WTC11 (cell line): ENCODE results near the gene FGF1. TPM values are rescaled to one million over a fixed set of nuclear protein-coding genes. Genes with fewer than 3 reads are reported as not detected.

Source experiments
- ATAC-seq: fragments of 200-7000 bp; cut with Tn5 transposase; 2 replicates; pipeline ENCODE4 v1.10.0; 2021; ENCODE audit warnings: mild to moderate bottlenecking, moderate library complexity
- CTCF ChIA-PET: fragments of 300-600 bp; sonication (Branson Sonifier 250); formaldehyde crosslinking; loops from one replicate; lab custom pipeline; 2021; ENCODE audit warnings: antibody characterized with exemption; lab: Charles Lee
- POLR2A ChIA-PET: fragments of 350-600 bp; sonication (Branson Sonifier 250); formaldehyde crosslinking; loops from one replicate; lab custom pipeline; 2021; ENCODE audit warnings: antibody characterized with exemption; lab: Charles Lee
- DNase-seq: peaks from one replicate; pipeline ENCODE4 v3.0.0; 2021; ENCODE audit warnings: low spot score
- H3K27ac Mint-ChIP-seq: 2 replicates; pipeline ENCODE4 v1.8.0; 2021; ENCODE audit warnings: mixed read lengths
- H3K27me3 Mint-ChIP-seq: 2 replicates; pipeline ENCODE4 v1.8.0; 2021; ENCODE audit warnings: low read depth, mild to moderate bottlenecking, moderate library complexity, mixed read lengths
- H3K36me3 Mint-ChIP-seq: 2 replicates; pipeline ENCODE4 v1.8.0; 2021; ENCODE audit warnings: mixed read lengths
- H3K4me1 Mint-ChIP-seq: 2 replicates; pipeline ENCODE4 v1.8.0; 2022; ENCODE audit warnings: mixed read lengths
- H3K4me3 Mint-ChIP-seq: 2 replicates; pipeline ENCODE4 v1.8.0; 2021; ENCODE audit warnings: mild to moderate bottlenecking, moderate library complexity, mixed read lengths
- H3K9me3 Mint-ChIP-seq: 2 replicates; pipeline ENCODE4 v1.8.0; 2021; ENCODE audit warnings: mixed read lengths
- ELF4 ChIP-seq: sonication (generic); formaldehyde crosslinking; IDR thresholded peaks from 2 replicates; pipeline ENCODE4 v1.8.1; 2022; ENCODE audit warnings: low read depth, mild to moderate bottlenecking, moderate library complexity, missing genetic modification reagents
- GRHL2 ChIP-seq: fragments of 250-450 bp; sonication (Bioruptor Pico); IDR thresholded peaks from 2 replicates; pipeline ENCODE4 v1.8.0; 2022; ENCODE audit warnings: mild to moderate bottlenecking, moderate library complexity; ENCODE audit not compliant: insufficient replicate concordance, severe bottlenecking
- IRF2 ChIP-seq: sonication (generic); formaldehyde crosslinking; IDR thresholded peaks from 2 replicates; pipeline ENCODE4 v1.8.0; 2022; ENCODE audit warnings: low read depth, missing genetic modification reagents, borderline replicate concordance
- MYBL2 ChIP-seq: sonication (generic); formaldehyde crosslinking; IDR thresholded peaks from 2 replicates; pipeline ENCODE4 v1.8.1; 2023; ENCODE audit warnings: mild to moderate bottlenecking, moderate library complexity, missing genetic modification reagents
- NFYB ChIP-seq: sonication (generic); formaldehyde crosslinking; conservative IDR thresholded peaks from 2 replicates; pipeline ENCODE4 v1.8.0; 2022; ENCODE audit warnings: low read depth, missing genetic modification reagents
- SP1 ChIP-seq: sonication (generic); formaldehyde crosslinking; conservative IDR thresholded peaks from 2 replicates; pipeline ENCODE4 v1.8.1; 2022; ENCODE audit warnings: missing genetic modification reagents
- ZNF138 ChIP-seq: sonication (generic); formaldehyde crosslinking; conservative IDR thresholded peaks from 2 replicates; pipeline ENCODE4 v1.8.1; 2022; ENCODE audit warnings: mild to moderate bottlenecking, moderate library complexity, missing genetic modification reagents
- ZNF396 ChIP-seq: fragments of 250-450 bp; sonication (Bioruptor Pico); IDR thresholded peaks from 2 replicates; pipeline ENCODE4 v1.8.0; 2021; ENCODE audit warnings: mild to moderate bottlenecking, moderate library complexity, borderline replicate concordance
- ZNF416 ChIP-seq: fragments of 250-450 bp; sonication (Bioruptor Pico); IDR thresholded peaks from 2 replicates; pipeline ENCODE4 v1.9.0; 2021; ENCODE audit warnings: mild to moderate bottlenecking, inconsistent platforms
- total RNA-seq: library from RNA; stranded (reverse); gene quantifications from 3 replicates; pipeline ENCODE4 v1.2.3, GENCODE V29; 2021
- TF ChIP-seq, protein P1 (sequence below): sonication (generic); formaldehyde crosslinking; IDR thresholded peaks from 2 replicates; pipeline ENCODE4 v1.8.0; 2022; ENCODE audit warnings: mild to moderate bottlenecking, missing genetic modification reagents
- TF ChIP-seq, protein P2 (sequence below): fragments of 250-450 bp; sonication (Bioruptor Pico); IDR thresholded peaks from 2 replicates; pipeline ENCODE4 v1.8.0; 2021; ENCODE audit warnings: mild to moderate bottlenecking
- TF ChIP-seq, protein P3 (sequence below): sonication (generic); formaldehyde crosslinking; IDR thresholded peaks from 2 replicates; pipeline ENCODE4 v1.8.1; 2023; ENCODE audit warnings: mild to moderate bottlenecking, missing genetic modification reagents, moderate library complexity
- TF ChIP-seq, protein P4 (sequence below): fragments of 250-450 bp; sonication (Bioruptor Pico); conservative IDR thresholded peaks from 2 replicates; pipeline ENCODE4 v1.9.0; 2021; ENCODE audit warnings: mild to moderate bottlenecking
- TF ChIP-seq, protein P5 (sequence below): sonication (generic); formaldehyde crosslinking; IDR thresholded peaks from 2 replicates; pipeline ENCODE4 v1.8.0; 2023; ENCODE audit warnings: mild to moderate bottlenecking, missing genetic modification reagents
- TF ChIP-seq, protein P6 (sequence below): sonication (generic); formaldehyde crosslinking; IDR thresholded peaks from 2 replicates; pipeline ENCODE4 v1.8.1; 2022; ENCODE audit warnings: low read depth, missing genetic modification reagents, borderline replicate concordance
- TF ChIP-seq, protein P7 (sequence below): sonication (generic); formaldehyde crosslinking; IDR thresholded peaks from 2 replicates; pipeline ENCODE4 v1.8.1; 2022; ENCODE audit warnings: mild to moderate bottlenecking, missing genetic modification reagents, moderate library complexity, borderline replicate concordance
- TF ChIP-seq, protein P8 (sequence below): sonication (generic); formaldehyde crosslinking; IDR thresholded peaks from 2 replicates; pipeline ENCODE4 v1.8.1; 2022; ENCODE audit warnings: missing genetic modification reagents, borderline replicate concordance

FGF1 gene
- total RNA-seq, 1 experiment from 2014 or later, result 0.55 TPM

DNA sequence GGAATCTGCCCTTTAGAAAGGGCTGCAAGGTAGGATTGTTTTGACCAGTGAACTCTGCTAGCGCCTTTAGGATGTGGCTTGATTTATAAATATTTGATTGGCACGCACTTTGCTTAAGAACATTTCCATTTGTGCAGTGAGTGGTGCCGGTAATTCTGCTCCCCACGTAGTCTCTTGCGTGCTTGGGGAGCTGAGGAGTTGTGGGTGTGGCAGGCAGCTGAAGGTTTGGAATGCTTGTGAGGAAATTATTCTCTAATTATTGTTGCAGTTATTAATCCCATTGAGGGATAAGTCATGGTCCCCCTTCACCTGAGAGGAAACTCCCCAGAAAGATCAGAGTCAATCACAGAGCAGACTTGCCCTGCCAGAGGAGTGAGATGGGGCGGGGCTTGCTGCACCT, 76.7 kb downstream of the FGF1 start:
- Mint-ChIP-seq H3K27me3 (no peaks in the 10 kb centered on the region), H3K4me1 (peaks cover 16% of the 10 kb centered on the region), H3K27ac (no peak overlapping the region), H3K36me3 (no peaks in the 10 kb centered on the region), H3K9me3 (no peaks in the 10 kb centered on the region), H3K4me3 (no peak overlapping the region)
- CTCF ChIA-PET, result interaction anchor here (1.0 to 4.4 kb wide), 3 partner anchors 10 to 90 kb away, joined by 3 to 42 read pairs (median 41); no protein-coding TSS in a partner anchor
- POLR2A ChIA-PET, result no interaction called here
- ATAC-seq (no peak), DNase-seq (no peak)
- TF ChIP-seq SP1 (CRISPR knock-in tag) (no peak), IRF2 (CRISPR knock-in tag) (no peak)

DNA sequence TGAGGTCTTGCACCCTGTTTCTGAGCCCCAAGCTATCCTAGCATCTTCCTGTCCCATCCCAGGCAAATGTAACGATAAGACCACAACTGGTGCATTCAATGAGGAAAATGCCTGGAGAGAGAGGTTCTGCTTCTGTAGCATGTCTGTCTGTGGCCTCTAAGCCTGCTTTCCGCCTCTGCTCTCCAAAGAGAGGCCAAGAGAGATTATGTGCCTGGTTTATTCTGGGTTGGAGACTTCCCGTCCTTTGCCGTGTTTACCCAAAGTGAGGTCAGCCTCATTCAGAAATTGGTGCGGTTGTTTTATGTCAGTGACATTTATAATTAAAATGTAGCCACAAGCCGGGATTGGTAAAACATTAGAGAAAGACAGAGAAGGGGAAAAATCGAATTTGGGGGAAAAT, 77.8 kb downstream of the FGF1 start:
- TF ChIP-seq, protein P1, sequence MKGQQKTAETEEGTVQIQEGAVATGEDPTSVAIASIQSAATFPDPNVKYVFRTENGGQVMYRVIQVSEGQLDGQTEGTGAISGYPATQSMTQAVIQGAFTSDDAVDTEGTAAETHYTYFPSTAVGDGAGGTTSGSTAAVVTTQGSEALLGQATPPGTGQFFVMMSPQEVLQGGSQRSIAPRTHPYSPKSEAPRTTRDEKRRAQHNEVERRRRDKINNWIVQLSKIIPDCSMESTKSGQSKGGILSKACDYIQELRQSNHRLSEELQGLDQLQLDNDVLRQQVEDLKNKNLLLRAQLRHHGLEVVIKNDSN (CRISPR knock-in tag), result no peak
- TF ChIP-seq MYBL2 (CRISPR knock-in tag) (no peak), ELF4 (no peak), IRF2 (CRISPR knock-in tag) (no peak)
- TF ChIP-seq, protein P2, sequence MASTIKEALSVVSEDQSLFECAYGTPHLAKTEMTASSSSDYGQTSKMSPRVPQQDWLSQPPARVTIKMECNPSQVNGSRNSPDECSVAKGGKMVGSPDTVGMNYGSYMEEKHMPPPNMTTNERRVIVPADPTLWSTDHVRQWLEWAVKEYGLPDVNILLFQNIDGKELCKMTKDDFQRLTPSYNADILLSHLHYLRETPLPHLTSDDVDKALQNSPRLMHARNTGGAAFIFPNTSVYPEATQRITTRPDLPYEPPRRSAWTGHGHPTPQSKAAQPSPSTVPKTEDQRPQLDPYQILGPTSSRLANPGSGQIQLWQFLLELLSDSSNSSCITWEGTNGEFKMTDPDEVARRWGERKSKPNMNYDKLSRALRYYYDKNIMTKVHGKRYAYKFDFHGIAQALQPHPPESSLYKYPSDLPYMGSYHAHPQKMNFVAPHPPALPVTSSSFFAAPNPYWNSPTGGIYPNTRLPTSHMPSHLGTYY (CRISPR knock-in tag), result no peak
- ATAC-seq (no peak), DNase-seq (no peak)
- Mint-ChIP-seq H3K27ac (no peak overlapping the region), H3K9me3 (no peaks in the 10 kb centered on the region), H3K27me3 (no peaks in the 10 kb centered on the region), H3K4me3 (no peak overlapping the region), H3K4me1 (peaks cover 16% of the 10 kb centered on the region), H3K36me3 (no peaks in the 10 kb centered on the region)
- ChIA-PET CTCF (interaction anchor here (1.2 kb wide), 1 partner anchor 105 kb away, joined by 7 read pairs; no protein-coding TSS in a partner anchor), POLR2A (no interaction called here)

DNA sequence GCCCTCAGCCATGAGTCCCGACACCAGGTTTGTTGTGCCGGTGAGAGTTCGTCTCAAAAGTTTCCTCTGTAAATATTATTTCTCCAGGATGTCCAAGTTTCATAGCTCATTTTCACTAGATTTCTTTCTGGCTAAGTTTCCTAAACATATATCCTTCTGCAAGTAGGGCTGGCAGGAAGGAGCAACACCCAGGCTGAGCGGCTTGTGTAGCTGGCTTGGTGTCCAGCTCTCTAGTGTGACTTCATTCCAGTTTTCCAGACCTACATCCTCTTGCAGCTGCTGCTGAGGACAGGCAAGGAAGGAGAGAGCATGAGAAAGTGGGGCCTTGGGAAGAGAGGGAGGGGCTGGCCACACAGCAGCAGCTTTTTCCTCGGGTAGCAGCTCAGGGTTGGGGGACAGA, 80.3 kb downstream of the FGF1 start:
- TF ChIP-seq ZNF416 (CRISPR knock-in tag) (no peak), NFYB (CRISPR knock-in tag) (no peak), GRHL2 (CRISPR knock-in tag) (no peak), ZNF138 (no peak), ZNF396 (CRISPR knock-in tag) (no peak)
- TF ChIP-seq, protein P3, sequence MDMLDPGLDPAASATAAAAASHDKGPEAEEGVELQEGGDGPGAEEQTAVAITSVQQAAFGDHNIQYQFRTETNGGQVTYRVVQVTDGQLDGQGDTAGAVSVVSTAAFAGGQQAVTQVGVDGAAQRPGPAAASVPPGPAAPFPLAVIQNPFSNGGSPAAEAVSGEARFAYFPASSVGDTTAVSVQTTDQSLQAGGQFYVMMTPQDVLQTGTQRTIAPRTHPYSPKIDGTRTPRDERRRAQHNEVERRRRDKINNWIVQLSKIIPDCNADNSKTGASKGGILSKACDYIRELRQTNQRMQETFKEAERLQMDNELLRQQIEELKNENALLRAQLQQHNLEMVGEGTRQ (CRISPR knock-in tag), result no peak
- TF ChIP-seq, protein P4, sequence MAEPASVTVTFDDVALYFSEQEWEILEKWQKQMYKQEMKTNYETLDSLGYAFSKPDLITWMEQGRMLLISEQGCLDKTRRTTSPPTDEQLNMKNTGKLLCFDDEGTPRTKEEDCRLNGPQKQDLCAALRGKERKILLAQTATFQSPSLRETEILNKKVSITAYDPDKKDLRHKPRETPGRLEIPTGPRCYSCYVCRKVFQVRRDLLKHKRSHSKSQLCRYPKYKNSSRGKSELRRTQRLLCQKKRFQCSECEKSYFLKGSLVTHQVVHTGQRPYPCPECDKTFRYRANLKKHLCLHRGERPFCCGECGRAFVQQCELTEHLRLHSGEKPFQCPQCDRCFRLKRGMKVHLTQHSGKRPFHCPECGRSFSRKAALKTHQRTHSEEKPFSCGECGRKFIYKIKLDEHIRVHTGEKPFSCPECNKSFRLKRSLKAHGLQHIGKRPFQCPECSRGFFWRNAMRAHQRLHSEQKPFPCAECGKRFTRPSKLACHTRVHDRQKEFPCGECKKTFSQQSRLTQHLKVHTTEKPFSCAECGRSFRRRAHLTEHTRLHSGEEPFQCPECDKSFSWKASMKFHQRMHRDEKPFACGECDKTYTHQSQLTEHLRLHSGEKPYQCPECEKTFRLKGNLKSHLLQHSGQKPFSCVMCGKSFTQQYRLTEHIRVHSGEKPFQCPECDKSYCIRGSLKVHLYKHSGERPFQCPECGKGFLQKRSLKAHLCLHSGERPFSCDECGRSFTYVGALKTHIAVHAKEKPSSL (CRISPR knock-in tag), result no peak
- TF ChIP-seq, protein P5, sequence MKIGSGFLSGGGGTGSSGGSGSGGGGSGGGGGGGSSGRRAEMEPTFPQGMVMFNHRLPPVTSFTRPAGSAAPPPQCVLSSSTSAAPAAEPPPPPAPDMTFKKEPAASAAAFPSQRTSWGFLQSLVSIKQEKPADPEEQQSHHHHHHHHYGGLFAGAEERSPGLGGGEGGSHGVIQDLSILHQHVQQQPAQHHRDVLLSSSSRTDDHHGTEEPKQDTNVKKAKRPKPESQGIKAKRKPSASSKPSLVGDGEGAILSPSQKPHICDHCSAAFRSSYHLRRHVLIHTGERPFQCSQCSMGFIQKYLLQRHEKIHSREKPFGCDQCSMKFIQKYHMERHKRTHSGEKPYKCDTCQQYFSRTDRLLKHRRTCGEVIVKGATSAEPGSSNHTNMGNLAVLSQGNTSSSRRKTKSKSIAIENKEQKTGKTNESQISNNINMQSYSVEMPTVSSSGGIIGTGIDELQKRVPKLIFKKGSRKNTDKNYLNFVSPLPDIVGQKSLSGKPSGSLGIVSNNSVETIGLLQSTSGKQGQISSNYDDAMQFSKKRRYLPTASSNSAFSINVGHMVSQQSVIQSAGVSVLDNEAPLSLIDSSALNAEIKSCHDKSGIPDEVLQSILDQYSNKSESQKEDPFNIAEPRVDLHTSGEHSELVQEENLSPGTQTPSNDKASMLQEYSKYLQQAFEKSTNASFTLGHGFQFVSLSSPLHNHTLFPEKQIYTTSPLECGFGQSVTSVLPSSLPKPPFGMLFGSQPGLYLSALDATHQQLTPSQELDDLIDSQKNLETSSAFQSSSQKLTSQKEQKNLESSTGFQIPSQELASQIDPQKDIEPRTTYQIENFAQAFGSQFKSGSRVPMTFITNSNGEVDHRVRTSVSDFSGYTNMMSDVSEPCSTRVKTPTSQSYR, result no peak
- TF ChIP-seq, protein P6, sequence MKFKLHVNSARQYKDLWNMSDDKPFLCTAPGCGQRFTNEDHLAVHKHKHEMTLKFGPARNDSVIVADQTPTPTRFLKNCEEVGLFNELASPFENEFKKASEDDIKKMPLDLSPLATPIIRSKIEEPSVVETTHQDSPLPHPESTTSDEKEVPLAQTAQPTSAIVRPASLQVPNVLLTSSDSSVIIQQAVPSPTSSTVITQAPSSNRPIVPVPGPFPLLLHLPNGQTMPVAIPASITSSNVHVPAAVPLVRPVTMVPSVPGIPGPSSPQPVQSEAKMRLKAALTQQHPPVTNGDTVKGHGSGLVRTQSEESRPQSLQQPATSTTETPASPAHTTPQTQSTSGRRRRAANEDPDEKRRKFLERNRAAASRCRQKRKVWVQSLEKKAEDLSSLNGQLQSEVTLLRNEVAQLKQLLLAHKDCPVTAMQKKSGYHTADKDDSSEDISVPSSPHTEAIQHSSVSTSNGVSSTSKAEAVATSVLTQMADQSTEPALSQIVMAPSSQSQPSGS (CRISPR knock-in tag), result no peak
- TF ChIP-seq, protein P7, sequence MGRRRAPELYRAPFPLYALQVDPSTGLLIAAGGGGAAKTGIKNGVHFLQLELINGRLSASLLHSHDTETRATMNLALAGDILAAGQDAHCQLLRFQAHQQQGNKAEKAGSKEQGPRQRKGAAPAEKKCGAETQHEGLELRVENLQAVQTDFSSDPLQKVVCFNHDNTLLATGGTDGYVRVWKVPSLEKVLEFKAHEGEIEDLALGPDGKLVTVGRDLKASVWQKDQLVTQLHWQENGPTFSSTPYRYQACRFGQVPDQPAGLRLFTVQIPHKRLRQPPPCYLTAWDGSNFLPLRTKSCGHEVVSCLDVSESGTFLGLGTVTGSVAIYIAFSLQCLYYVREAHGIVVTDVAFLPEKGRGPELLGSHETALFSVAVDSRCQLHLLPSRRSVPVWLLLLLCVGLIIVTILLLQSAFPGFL (CRISPR knock-in tag), result no peak
- TF ChIP-seq, protein P8, sequence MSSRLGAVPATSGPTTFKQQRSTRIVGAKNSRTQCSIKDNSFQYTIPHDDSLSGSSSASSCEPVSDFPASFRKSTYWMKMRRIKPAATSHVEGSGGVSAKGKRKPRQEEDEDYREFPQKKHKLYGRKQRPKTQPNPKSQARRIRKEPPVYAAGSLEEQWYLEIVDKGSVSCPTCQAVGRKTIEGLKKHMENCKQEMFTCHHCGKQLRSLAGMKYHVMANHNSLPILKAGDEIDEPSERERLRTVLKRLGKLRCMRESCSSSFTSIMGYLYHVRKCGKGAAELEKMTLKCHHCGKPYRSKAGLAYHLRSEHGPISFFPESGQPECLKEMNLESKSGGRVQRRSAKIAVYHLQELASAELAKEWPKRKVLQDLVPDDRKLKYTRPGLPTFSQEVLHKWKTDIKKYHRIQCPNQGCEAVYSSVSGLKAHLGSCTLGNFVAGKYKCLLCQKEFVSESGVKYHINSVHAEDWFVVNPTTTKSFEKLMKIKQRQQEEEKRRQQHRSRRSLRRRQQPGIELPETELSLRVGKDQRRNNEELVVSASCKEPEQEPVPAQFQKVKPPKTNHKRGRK, result no peak
- TF ChIP-seq, all 79 proteins: peak for 0
- ChIA-PET POLR2A (no interaction called here), CTCF (interaction anchor here (0.8 to 3.2 kb wide), 5 partner anchors 18 to 111 kb away, joined by 3 to 28 read pairs (median 10); no protein-coding TSS in a partner anchor)
- DNase-seq (no peak), ATAC-seq (no peak)
- Mint-ChIP-seq H3K4me3 (no peak overlapping the region), H3K27me3 (no peaks in the 10 kb centered on the region), H3K4me1 (peaks cover 15% of the 10 kb centered on the region), H3K9me3 (no peaks in the 10 kb centered on the region), H3K27ac (no peak overlapping the region), H3K36me3 (no peaks in the 10 kb centered on the region)
